GM19452 (cell line): ENCODE measurements around the gene MYH9.

Experiments
- ATAC-seq: cut with Tn5 transposase; IDR thresholded peaks from one replicate; pipeline ENCODE4 v1.9.1; 2021; ENCODE audit not compliant: unreplicated experiment

The MYH9 gene

DNA sequence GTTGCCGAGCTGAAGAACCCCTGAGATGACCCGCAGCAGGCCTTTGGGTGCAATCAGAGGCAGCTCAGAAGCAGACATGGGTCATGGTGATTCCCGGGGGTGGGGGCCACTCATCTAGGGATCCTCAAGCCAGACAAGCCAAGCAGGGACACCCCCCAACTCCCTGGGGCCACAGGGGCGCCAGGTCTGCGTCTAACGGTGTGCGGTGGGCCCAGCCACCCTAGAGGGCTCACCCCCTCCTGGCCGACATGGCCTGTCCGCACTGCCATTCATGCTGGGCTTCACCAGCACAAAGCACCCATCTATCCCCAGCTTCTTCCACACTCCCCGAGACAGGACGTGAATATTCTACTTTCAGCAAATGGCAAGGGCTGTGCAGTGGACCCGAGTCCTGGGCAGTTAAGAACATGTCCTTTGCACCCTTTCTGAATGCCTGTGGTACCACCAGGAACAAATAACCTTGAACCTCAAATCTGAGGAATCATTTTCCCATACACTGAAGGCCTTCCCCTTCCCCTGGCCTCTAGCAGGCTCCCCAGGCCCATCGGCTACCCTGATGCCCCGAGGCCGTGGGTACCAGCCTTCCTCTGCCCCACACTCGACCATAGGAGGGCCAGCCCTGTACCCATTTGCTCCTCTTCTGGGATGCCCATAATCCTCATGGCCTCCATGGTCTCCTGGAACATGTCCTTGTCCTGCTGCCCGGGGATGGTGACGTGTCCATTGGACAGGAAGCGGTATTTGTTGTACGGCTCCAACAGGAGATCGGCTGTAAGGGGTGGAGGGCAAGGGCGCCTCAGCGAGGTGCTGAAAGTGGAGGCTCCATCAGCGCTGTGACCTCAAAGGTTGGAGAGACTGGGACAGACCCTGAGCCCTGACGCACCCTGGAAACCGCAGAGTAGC, 67.9 kb downstream of the MYH9 start:
- no peak for ATAC-seq

DNA sequence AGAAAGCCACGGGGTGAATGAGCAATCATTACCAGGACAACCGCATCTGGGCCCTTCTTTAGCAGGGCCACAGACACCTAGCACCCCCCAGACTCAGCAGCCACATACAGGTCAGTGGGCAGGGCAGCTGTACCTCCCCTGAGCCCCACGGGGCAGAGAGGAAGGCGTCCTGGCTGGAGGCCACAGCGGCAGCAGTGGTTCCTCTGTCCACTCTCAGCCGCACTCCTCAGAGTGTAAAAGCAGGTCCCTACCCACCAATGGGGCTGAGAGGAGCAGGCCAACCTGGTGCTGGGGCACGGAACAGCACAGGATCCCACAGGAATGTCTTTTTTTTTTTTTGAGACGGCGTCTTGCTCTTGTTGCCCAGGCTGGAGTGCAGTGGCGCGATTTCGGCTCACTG, 69.3 kb downstream of the MYH9 start:
- ATAC-seq: no peak

DNA sequence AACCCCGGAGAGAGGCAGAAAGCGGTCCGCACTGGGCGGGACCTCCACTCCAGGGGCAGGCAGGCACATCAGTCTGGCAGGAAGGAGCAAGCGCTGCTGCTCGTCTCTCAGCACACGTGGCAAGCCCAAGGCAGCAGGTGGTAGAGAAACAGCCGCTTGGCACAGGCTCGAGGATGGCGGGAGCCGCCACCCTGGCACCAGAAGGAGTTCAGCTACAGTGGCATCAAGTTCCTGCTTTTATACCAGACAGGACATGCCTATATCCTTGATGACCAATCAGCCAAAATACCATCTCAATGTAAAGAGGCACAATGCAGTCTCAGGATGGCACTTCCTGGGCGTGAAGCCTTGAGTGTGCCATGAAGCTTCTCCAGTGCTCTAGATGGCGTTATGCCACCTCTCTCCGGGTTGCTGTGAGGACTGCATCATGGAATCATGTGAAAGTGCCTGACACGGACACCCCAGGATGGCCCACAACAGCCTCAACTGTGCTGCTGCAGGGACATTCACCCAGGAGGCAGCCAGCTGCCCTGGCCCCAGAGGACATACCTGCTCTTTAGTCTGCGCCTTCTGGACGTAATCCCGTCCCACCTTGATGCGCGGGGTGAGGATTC, 70.0 kb downstream of the MYH9 start:
- ATAC-seq: no peak

DNA sequence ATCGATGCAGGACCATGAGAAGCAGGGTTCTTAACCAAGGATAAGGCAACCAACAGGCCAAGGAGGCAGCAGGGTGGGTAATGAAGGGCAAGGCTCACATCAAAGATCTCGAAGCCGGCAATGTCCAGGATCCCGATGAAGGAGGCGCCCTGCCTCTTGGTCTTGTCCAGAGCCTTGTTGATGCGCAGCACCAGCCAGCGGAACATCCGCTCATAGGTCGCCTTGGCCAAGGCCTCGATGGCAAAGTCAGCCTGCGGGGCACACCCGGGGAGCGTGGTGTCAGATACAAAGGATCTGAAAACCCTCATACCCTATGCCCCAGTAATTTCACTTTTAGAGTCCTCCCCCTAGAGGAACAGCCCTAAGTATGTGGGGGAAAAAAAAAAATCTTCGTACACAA, 71.3 kb downstream of the MYH9 start:
- no peak for ATAC-seq

DNA sequence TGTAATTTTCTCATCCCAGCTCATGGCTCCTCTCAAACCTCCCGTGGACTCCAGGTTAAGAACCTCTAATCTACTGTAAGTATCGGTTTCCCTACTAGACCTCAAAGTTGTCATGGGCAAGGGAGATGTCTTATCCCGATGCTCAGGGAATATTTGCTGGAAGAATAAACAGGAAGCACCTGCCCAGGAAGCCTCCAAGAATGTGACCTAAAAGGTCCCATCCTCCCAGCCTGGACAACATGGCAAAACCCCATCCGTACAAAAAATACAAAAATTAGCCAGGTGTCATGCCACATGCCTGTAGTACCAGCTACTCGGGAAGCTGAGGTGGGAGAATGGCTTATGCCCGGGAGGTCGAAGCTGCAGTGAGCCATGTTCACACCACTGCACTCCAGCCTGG, 72.4 kb downstream of the MYH9 start:
- ATAC-seq: no peak

DNA sequence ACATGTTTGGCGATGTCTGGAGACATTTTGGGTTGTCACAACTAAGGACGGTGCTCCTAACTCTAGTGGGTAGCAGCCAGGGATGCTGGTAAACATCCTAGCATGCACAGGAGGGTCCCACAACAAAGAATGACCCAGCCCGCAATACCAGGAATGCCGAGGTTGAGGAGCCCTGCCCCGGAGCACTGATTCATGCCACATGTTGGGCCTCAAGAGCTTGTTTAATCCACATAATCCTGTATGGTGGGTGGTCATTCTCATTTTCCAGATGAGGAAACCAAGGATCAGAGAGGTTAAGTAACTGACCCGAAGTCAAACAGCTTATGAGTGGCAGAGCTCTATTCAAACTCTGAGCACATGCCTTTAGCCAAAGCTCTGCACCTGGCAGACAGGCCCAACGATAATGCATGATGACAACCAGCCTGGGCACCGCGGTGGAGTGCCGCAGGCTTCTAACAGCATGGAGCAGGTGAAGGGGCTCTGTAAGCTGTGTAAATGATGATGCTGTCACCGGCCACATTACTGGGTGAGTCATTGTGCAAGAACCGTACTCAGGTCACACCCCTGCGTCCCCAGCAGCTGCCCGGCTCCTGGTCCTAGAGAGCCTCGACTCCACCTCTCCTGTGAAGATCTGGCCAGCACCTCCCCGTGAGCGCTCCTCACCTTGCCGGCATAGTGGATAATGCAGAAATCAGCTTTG, 76.2 kb downstream of the MYH9 start:
- ATAC-seq: no peak

DNA sequence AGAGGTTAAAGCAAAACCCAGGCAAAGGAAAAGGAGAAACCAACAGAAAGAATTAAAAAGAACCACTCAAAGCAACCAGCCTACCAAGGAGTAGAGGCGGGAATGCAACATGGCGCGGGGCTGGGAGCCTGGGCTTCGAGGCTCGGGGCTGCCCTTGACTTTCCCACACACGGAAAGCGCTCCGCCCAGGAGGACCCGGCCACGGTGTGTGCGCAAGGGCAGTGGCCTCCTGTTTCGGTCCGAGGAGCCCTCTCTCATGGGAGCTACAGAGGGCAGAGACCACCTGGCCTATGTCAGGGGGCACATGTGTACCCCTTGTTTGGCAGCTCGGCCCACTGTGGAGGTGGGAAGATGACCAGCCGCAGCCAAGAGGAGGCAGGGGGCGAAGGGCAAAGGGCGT, 78.9 kb downstream of the MYH9 start:
- ATAC-seq: no peak

DNA sequence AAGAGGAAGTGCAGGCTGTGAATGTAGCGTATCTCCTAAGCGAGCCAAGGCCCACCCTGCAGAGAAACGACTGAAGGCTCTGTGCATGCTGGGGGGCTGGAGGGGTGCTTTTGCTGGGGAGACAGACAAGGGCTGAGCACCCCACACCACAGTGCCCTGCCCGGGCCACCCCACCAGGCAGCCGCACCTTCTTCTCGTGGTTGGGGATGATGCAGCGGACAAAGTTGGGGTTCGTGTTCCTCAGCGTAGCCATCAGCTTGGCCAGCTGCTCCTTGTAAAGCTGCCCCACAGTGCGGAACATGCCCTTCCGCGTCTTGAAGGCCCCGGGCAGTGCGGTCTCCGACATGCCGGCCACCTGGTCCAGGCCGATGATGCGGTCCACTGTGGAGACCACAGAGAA, 81.5 kb downstream of the MYH9 start:
- no peak for ATAC-seq

DNA sequence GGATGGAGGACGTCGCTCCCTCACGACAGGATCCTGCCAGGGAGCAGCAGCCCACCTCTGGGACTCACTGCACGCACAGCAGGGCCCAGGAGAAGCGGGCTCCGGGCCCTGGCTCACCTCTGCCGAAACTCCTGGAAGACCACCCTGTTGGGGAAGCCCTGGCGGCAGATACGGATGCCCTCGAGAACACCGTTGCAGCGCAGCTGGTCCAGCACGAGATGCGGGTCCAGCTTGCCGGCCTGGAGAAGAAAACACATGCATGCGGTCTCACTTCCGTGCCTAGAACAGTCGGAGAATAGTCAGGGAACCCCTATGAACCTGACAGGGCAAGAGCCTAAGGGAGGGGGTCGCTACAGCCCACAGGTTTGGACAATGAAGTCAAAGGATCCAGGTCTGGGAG, 82.0 kb downstream of the MYH9 start:
- no peak for ATAC-seq

DNA sequence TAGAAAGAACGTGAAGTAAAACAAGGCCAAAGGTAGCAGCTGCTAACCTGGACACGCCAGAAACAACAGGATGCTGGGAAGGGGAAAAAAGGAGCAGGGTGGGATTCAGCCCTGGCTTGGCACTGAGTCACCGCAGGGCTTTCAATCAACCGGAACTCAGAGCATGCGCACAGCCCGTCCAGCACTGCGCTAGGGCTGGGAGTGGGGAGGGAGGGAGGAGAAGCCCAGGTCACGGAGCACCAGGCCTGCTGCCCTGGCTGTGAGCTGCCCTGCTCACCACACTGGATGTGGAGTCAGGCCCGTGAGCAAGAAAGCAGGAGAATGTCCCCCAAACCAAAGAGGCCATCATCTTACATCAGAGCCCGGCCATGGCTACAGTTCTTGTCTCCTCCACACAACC, 83.3 kb downstream of the MYH9 start:
- no peak for ATAC-seq

DNA sequence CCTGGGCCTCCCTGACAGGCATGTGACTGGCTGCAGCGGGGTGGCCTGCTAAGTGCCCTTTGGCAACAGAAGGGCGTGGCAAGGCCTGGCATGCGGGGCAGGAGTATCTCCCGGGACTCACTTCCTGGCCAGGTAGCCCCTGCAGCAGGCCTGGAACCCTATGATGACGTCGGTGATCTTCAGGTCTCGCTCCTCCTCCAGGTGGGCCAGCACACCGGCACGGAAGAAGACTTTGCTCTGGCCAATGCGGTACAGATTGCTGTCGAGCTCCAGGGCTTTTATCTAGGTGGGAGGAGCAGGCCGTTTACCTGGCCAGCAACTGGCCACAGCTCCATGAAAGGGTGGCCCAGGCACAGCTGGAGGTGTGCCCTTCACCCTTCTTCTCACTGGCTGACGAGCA, 83.9 kb downstream of the MYH9 start:
- no peak for ATAC-seq

DNA sequence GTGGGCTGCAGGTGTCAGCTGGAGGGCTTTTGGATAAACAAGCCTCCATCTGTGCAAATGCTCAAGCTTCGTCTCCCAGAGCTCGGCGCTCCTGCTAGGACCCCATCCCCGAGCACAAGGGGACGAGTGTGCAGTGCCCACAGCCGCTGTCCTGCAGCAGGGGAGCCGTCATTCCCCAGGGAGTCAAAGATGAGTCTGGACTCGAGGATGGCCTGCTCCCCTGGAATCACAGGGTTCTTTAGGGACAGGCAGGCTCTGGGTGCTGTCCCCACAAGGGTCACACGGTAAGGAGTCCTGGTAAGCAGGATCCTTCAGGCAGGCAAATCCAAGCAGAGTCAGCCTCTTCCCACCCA, 84.7 kb downstream of the MYH9 start:
- ATAC-seq: no peak

DNA sequence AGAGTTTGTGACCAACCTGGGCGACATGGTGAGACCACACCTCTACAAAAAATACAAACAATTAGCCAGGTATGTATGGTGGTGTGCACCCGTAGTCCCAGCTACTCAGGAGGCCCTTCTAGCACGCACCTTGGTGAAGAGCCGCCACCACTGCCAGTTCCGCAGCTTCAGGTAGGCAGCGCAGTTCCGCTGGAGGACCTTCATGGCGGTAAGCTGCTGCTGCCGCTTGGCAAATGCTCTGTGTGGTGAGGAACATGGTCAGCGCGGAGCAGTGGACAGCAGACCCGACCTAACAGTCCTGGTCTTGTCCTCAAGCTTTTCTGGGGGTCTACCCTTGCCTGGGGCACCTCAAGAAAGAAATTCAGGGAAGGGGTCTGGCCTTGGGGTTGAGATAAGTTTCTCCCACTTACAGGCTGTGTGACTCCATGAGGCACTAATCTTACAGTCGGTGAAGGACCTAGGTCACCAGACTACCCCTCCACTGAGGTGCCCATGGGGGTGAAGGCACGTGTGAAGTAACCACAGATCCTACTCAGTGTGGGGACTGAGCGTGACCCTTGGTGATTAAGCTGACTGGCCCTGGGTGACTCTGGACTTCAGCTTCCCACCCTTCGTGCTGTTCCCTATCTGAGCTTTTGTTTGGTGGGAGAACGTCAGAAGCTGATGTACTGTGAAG, 85.2 kb downstream of the MYH9 start:
- no peak for ATAC-seq

DNA sequence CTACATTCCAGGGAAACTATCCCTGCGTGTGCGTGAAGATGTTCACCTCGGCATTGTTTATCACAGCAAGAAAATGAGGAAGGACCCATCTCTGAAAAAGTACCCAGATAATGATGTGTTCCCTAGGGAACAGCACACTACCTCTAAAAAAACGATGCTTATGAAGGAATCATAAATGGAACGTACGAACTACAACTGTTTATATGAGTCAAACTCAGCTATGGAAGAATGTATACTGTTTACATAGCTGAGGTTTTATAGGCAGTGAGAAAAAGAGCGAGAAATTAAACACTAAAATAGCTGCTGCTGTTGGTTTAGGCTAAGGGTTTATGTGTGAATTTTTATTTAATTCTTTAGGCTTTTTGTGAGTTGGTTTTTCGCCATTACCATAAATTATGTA, 85.9 kb downstream of the MYH9 start:
- no peak for ATAC-seq

DNA sequence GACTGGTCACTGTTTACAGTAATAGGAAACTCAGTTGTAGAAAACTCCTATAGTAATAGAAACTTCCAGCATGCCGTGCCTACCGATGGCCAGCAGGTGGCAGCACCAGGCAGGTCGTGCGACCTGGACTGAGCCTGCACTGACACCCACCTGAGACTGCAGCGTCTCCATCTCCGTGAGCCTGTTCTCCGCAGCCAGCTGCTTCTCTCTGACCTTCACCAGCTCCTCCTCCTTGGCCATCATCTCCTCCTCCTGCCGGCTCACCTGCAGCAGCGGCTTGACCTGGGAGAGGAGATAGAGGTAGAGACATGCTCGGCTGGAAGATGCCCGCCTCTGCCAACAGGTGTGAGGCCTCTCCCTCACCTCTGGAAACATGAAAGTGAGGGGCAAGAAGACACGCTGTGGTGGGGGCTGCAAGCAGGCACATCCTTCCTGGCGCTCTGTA, 86.4 kb downstream of the MYH9 start:
- no peak for ATAC-seq

DNA sequence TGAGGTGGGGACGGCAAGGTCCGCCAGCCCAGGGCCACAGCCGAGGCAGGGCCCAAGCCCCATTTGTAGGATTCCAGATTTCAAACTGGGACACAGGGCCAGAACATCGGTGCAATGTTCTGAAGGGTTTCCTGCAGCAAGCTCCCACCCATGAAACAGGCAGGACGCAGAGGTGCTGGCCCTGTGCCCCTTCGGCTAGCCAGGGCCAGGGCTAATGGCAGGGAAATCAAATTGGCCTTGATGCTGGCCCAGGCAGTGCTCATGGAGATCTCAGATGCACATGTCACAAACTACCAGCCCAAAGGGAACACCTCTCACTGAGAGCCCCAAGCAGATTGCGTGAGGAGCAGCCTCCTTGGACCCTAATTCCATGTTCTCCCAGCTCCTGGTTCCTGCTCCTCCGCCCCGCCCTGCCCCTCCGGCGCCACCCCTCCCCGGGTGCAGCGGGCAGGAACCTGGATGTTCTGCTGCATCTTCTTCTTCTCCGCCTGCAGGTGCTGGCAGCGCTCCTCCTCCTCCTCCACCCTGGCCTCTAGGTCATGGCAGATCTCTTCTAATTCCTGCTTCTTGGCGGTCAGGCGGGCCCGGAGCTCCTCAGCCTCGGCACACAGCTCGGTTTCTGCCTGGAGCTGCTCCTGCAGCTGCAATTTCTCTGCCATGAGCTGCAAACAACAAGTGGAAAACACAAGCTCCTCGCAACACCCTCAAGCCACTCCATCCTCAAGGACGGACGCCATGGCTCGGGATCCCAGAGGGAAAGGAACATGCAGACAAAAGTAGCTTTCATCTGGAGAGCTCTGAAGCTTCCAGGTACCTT, 87.2 kb downstream of the MYH9 start:
- ATAC-seq: no peak

DNA sequence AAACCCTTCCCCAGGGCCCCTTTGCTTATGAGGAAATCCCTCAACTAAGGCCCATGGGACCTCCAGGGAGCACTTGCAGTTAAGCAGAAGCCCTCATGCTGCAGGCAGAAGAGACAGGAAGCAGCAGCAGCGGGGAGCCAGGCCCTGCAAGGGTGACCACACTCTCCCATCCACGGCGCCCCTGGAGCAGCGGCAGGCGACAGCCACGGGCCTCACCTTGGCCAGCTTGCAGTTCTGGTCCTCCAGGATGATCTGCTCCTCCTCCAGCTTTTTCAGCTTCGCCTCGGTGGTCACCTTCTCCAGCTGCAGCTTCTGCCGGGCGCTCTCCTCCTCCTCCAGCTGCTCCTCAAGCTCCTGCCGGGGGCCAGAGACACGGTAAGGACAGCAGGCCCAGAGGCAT, 87.9 kb downstream of the MYH9 start:
- no peak for ATAC-seq

DNA sequence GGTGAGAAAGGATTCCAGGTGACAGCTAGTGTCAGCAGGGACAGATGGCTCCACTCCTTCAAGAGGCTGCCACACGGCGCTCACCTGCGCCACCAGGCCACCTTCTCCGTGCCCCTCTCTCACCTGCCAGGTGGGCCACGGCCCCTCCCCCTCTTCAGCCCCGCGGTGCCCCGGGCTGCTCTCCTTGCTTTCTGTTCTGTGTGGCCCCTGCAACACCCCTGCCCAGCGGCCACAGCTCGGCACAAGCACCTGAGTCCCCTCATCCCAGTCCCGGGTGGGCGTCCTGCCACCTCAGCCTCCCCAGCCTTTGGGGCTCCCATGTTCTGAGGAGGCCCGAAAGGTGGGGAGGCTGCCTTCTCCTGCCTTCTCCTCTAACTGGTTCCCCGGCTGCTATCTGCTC, 88.5 kb downstream of the MYH9 start:
- no peak for ATAC-seq

DNA sequence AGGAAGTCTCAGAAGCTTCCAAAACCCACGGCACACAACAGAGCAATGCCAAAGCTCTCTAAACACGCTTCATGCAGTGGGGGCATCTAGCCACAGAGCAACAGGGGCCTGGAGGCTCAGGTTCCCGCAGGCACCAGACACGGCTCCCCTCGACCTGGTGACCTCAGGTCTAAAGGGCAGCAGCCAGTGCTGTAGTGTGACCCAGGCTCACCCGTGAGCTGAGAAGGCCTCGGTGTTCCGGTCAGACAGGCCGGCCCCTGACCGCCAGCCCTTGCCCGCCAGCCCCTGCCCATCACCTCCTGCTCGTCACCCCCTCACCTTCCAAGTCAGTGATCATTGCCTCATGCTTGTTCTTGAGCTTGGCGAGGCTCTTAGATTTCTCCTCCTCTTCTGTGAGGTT, 89.2 kb downstream of the MYH9 start:
- no peak for ATAC-seq

DNA sequence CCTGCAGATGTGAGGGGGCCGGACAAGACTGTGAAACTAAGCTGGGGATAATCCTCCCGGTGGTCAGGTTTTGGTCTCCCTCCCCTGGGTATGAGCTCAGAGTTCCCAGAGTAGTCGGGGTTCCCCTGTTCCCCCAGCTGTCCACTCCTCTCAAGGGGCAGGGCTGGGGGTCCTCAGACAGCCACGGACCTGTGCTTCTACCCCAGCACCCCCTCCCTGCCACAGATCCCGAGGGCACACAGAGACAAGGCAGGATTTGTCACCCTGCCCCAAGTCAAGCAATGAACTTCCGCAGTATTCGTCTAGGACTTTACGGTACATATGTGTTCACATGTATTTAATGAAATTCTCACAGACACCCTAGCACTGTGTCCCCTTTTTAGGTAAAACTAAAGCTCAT, 89.6 kb downstream of the MYH9 start:
- ATAC-seq: no peak

DNA sequence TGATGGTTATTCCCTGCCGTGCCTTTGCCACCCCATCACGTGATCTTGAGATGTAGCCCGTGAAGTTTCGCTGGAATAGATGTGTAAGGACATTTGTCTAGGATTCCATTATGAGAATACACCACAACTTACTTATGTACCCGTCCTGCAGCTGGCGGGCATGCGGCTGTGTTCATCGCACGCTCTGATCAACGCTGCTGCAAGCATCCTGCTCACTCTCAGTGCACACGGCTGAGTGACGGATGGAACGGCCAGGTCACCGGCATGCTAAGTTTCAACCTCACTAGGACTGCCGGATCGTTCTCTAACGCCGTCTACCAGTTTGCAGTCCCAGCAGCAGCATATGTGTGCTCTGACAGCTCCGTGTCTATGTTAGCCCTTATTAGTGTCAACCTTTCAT, 90.2 kb downstream of the MYH9 start:
- ATAC-seq: no peak
